ENCODE results near the gene TMEM266.
"Not testable (repeated sequence)": the region's sequence is repeated elsewhere in the genome, so short reads cannot be mapped to it uniquely, and the experiment has no call there.

The TMEM266 gene, protein sequence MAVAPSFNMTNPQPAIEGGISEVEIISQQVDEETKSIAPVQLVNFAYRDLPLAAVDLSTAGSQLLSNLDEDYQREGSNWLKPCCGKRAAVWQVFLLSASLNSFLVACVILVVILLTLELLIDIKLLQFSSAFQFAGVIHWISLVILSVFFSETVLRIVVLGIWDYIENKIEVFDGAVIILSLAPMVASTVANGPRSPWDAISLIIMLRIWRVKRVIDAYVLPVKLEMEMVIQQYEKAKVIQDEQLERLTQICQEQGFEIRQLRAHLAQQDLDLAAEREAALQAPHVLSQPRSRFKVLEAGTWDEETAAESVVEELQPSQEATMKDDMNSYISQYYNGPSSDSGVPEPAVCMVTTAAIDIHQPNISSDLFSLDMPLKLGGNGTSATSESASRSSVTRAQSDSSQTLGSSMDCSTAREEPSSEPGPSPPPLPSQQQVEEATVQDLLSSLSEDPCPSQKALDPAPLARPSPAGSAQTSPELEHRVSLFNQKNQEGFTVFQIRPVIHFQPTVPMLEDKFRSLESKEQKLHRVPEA

GRCh38 chr15:76059320-76060117 lies at the start of gene TMEM266:
Gene TMEM266, plus strand, starts transcription at chr15:76059985. Its CDS starts 74,279 bp downstream, at chr15:76134264.
- H3K4me3 ChIP-seq (ENCODE audit: low read length): peak within 1 kb of the TSS; percentile 71
- H3K9me3 ChIP-seq (ENCODE audit: control insufficient read depth, low read length): no peaks in the 10 kb centered on the region
- H3K27me3 ChIP-seq (replicated peaks; ENCODE audit: control insufficient read depth, insufficient read depth, low read length): peaks cover 64% of the 10 kb centered on the region
- H3K9ac ChIP-seq (ENCODE audit: low read length): no peak within 1 kb of the TSS
- H3K36me3 ChIP-seq (ENCODE audit: control insufficient read depth, insufficient read depth, low read length, severe bottlenecking): no peaks in the 10 kb centered on the region
- peaks cover 5% of the 10 kb centered on the region for H3K4me1 ChIP-seq (ENCODE audit: control insufficient read depth, insufficient read depth, low read length)
- DNase-seq (ENCODE audit: low read depth): peak; percentile 71

DNA sequence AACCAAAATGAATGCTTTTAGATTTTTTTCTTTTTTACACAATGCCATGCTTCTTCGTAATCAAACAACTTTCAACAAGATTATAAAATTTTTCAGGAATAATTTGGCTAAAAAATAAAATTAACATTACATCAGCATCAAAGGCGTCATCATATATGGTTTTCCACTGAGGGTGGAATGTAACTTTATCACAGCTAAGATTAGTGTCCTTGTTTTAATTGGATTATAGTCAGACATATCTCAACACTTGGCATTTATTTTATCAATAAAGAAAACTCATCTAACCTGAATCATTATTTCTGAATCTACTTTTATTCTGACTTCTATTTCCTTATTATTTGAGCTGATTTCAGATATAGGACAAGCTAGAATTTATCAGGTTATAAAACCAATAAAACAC lies 49.2 kb upstream of the TMEM266 start:
- H3K27me3 ChIP-seq (replicated peaks; ENCODE audit: control insufficient read depth, insufficient read depth, low read length): peaks cover 8% of the 10 kb centered on the region
- H3K4me3 ChIP-seq (ENCODE audit: low read length): no peak overlapping the region
- no peak overlapping the region for H3K9ac ChIP-seq (ENCODE audit: low read length)
- H3K4me1 ChIP-seq (ENCODE audit: control insufficient read depth, insufficient read depth, low read length): peaks cover 12% of the 10 kb centered on the region
- H3K36me3 ChIP-seq (ENCODE audit: control insufficient read depth, insufficient read depth, low read length, severe bottlenecking): no peaks in the 10 kb centered on the region
- no peaks in the 10 kb centered on the region for H3K9me3 ChIP-seq (ENCODE audit: control insufficient read depth, low read length)
- DNase-seq (ENCODE audit: low read depth): no peak

GRCh38 chr15:76011627-76012551 lies 47.9 kb upstream of the TMEM266 start, which contains the start of gene NRG4:
Gene NRG4, minus strand, starts transcription at chr15:76012424. Its CDS starts 1,194 bp downstream, at chr15:76011230.
- Histone ChIP-seq H3K4me3 (ENCODE audit: low read length) (peak within 1 kb of the TSS; percentile 76), H3K27me3 (replicated peaks; ENCODE audit: control insufficient read depth, insufficient read depth, low read length) (peaks cover 8% of the 10 kb centered on the region), H3K9me3 (ENCODE audit: control insufficient read depth, low read length) (peaks cover 4% of the 10 kb centered on the region), H3K9ac (ENCODE audit: low read length) (peak within 1 kb of the TSS; percentile 25), H3K4me1 (ENCODE audit: control insufficient read depth, insufficient read depth, low read length) (peaks cover 10% of the 10 kb centered on the region), H3K36me3 (ENCODE audit: control insufficient read depth, insufficient read depth, low read length, severe bottlenecking) (no peaks in the 10 kb centered on the region)
- DNase-seq (ENCODE audit: low read depth): peak; percentile 33

GRCh38 chr15:76013470-76013869 lies 46.3 kb upstream of the TMEM266 start:
- not testable (repeated sequence) for H3K27me3 ChIP-seq (replicated peaks; ENCODE audit: control insufficient read depth, insufficient read depth, low read length); H3K9ac ChIP-seq (ENCODE audit: low read length)

DNA sequence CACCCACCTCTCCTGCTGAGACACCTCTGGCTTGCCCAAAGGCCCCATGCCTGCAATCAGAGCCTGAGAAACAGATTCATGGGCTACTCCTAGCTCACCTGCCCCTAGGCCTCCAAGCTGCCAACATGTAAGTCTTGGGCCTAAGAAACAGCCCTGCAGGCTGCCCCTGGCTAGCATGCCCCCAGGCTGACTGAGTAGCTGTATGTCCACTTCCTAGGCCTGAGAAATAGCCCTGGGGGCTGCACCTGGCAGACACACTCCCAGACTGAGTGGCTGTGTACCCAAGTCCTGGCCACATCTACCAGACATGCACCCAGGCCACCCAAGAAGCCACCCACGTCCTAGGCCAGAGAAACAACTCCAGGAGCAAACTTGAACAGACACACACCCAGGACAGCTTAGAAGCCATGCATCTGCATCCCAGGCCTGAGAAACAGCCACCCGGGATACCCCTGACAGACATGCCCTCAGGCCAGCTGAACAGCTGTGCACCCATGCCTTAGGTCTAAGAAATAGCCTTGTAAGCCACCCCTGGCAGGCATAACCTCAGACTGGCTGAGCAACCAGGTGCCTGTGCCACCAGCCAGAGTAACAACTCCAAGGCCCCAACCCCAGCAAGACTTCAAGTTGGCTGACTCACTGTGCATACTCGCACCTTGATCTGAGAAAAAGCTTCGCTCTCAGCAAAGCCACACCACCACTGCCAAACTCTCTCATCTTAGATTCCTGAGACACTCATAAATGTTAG lies 35.6 kb upstream of the TMEM266 start:
- no peaks in the 10 kb centered on the region for H3K36me3 ChIP-seq (ENCODE audit: control insufficient read depth, insufficient read depth, low read length, severe bottlenecking)
- H3K4me3 ChIP-seq (ENCODE audit: low read length): no peak overlapping the region
- H3K27me3 ChIP-seq (replicated peaks; ENCODE audit: control insufficient read depth, insufficient read depth, low read length): peaks cover 17% of the 10 kb centered on the region
- no peaks in the 10 kb centered on the region for H3K4me1 ChIP-seq (ENCODE audit: control insufficient read depth, insufficient read depth, low read length)
- peaks cover 21% of the 10 kb centered on the region for H3K9me3 ChIP-seq (ENCODE audit: control insufficient read depth, low read length)
- DNase-seq (ENCODE audit: low read depth): no peak
- H3K9ac ChIP-seq (ENCODE audit: low read length): no peak overlapping the region

More at GRCh38 chr15:76013470-76013869, 46.3 kb upstream of the TMEM266 start:
- not testable (repeated sequence) for H3K4me1 ChIP-seq (ENCODE audit: control insufficient read depth, insufficient read depth, low read length); DNase-seq (ENCODE audit: low read depth); H3K4me3 ChIP-seq (ENCODE audit: low read length); H3K9me3 ChIP-seq (ENCODE audit: control insufficient read depth, low read length); H3K36me3 ChIP-seq (ENCODE audit: control insufficient read depth, insufficient read depth, low read length, severe bottlenecking)

DNA sequence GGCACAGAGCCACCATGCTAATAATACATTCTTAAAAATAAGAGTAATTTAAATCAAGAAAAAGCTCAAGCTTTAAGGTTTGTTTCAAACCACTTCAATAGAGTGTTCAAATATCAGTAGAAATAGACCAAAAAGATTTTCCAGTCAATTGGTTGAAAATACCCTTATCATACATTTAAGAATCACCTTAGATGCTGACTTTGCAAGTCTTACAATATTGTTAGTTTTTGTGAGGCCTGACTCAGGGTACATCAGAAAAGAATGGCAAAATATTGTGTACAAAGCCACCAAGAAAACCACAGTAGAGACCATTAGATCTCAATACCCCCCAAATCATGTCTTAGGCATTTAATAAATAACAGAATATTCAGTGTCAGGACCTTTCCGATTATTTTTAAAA lies 27.7 kb upstream of the TMEM266 start:
- Histone ChIP-seq H3K27me3 (replicated peaks; ENCODE audit: control insufficient read depth, insufficient read depth, low read length) (peaks cover 18% of the 10 kb centered on the region), H3K9me3 (ENCODE audit: control insufficient read depth, low read length) (peaks cover 10% of the 10 kb centered on the region), H3K36me3 (ENCODE audit: control insufficient read depth, insufficient read depth, low read length, severe bottlenecking) (no peaks in the 10 kb centered on the region), H3K4me3 (ENCODE audit: low read length) (no peak overlapping the region), H3K9ac (ENCODE audit: low read length) (no peak overlapping the region), H3K4me1 (ENCODE audit: control insufficient read depth, insufficient read depth, low read length) (no peaks in the 10 kb centered on the region)
- no peak for DNase-seq (ENCODE audit: low read depth)

DNA sequence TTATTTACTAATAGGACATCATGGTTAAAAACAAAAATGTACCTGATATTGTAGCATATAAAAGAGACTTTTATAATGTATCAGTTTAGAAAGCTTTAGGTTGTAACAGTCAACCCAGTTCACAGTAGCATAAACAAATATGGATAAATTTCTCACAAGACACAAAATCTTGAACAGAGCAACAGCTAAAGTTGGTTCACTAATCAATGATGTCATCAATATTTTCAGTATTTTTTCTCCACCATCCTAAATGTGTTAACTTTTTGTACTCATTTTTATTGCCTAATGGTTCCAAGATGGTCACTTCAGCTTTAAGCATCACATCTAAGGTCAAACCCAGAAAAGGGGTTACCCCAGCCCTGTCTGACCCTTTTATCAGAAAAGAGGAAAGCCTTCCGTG lies 26.3 kb upstream of the TMEM266 start:
- H3K36me3 ChIP-seq (ENCODE audit: control insufficient read depth, insufficient read depth, low read length, severe bottlenecking): no peaks in the 10 kb centered on the region
- peaks cover 8% of the 10 kb centered on the region for H3K9me3 ChIP-seq (ENCODE audit: control insufficient read depth, low read length)
- peaks cover 22% of the 10 kb centered on the region for H3K27me3 ChIP-seq (replicated peaks; ENCODE audit: control insufficient read depth, insufficient read depth, low read length)
- H3K4me3 ChIP-seq (ENCODE audit: low read length): no peak overlapping the region
- H3K9ac ChIP-seq (ENCODE audit: low read length): no peak overlapping the region
- no peak for DNase-seq (ENCODE audit: low read depth)
- H3K4me1 ChIP-seq (ENCODE audit: control insufficient read depth, insufficient read depth, low read length): no peaks in the 10 kb centered on the region

DNA sequence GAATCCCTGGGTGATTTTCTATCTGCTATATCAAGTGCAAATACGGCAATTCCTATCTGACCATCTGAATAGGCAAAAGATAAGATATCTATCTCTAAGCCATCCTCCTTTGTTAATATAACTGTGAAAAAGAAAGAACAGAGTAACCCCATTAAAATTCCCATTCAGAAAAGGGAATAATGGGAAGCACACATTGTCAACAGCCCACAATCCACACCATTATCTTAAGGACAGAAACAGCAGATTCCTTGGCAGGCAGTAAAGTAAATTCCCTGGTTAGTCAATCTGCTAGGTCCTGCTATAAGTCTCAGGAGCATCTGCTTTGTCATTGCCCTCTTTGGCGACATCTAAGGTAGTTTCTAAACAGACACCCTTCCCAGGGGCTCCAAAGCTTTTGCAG lies 25.7 kb upstream of the TMEM266 start:
- Histone ChIP-seq H3K27me3 (replicated peaks; ENCODE audit: control insufficient read depth, insufficient read depth, low read length) (peaks cover 22% of the 10 kb centered on the region), H3K9ac (ENCODE audit: low read length) (no peak overlapping the region), H3K4me3 (ENCODE audit: low read length) (no peak overlapping the region), H3K4me1 (ENCODE audit: control insufficient read depth, insufficient read depth, low read length) (no peaks in the 10 kb centered on the region), H3K9me3 (ENCODE audit: control insufficient read depth, low read length) (peaks cover 11% of the 10 kb centered on the region), H3K36me3 (ENCODE audit: control insufficient read depth, insufficient read depth, low read length, severe bottlenecking) (no peaks in the 10 kb centered on the region)
- DNase-seq (ENCODE audit: low read depth): no peak

GRCh38 chr15:76035593-76035992 lies 24.2 kb upstream of the TMEM266 start:
- H3K36me3 ChIP-seq (ENCODE audit: control insufficient read depth, insufficient read depth, low read length, severe bottlenecking): no peaks in the 10 kb centered on the region
- no peaks in the 10 kb centered on the region for H3K4me1 ChIP-seq (ENCODE audit: control insufficient read depth, insufficient read depth, low read length)
- H3K4me3 ChIP-seq (ENCODE audit: low read length): no peak overlapping the region
- H3K9ac ChIP-seq (ENCODE audit: low read length): no peak overlapping the region
- H3K9me3 ChIP-seq (ENCODE audit: control insufficient read depth, low read length): peaks cover 15% of the 10 kb centered on the region
- peaks cover 22% of the 10 kb centered on the region for H3K27me3 ChIP-seq (replicated peaks; ENCODE audit: control insufficient read depth, insufficient read depth, low read length)
- DNase-seq (ENCODE audit: low read depth): no peak

DNA sequence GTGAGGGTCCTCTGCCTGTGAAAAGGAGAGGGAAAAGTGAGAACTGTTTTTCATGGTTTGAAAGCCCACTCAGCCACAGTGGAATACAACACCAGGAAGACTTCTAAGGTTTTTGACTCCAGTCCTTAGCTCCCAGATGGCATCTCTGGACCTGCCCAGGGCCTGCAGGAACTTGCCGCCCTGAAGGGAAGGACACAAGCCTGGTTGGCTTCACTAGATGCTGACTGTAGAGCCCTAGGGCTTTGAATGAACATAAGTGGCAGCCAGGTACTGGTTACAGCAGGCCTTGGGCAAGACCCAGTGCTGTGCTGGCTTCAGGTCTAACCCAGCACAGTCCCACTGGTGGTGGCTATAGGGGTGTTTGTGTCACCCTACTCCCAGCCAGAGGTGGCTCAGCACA lies 21.3 kb upstream of the TMEM266 start:
- DNase-seq (ENCODE audit: low read depth): no peak
- Histone ChIP-seq H3K9me3 (ENCODE audit: control insufficient read depth, low read length) (peaks cover 36% of the 10 kb centered on the region), H3K9ac (ENCODE audit: low read length) (no peak overlapping the region), H3K4me3 (ENCODE audit: low read length) (no peak overlapping the region), H3K36me3 (ENCODE audit: control insufficient read depth, insufficient read depth, low read length, severe bottlenecking) (no peaks in the 10 kb centered on the region), H3K27me3 (replicated peaks; ENCODE audit: control insufficient read depth, insufficient read depth, low read length) (peaks cover 22% of the 10 kb centered on the region), H3K4me1 (ENCODE audit: control insufficient read depth, insufficient read depth, low read length) (no peaks in the 10 kb centered on the region)
